Measurements from ENCODE around the gene GPSM1.

The GPSM1 gene

GRCh38 chr9:136291306-136292025 is 35.9 kb upstream of the GPSM1 start:
- no peak for DNase-seq

- no peak for DNase-seq
Measured at GRCh38 chr9:136292026-136292538, 35.3 kb upstream of the GPSM1 start.

GRCh38 chr9:136292591-136293448 is 34.5 kb upstream of the GPSM1 start:
- no peak for DNase-seq

GRCh38 chr9:136293476-136294077 is 33.8 kb upstream of the GPSM1 start:
- no peak for DNase-seq

DNA sequence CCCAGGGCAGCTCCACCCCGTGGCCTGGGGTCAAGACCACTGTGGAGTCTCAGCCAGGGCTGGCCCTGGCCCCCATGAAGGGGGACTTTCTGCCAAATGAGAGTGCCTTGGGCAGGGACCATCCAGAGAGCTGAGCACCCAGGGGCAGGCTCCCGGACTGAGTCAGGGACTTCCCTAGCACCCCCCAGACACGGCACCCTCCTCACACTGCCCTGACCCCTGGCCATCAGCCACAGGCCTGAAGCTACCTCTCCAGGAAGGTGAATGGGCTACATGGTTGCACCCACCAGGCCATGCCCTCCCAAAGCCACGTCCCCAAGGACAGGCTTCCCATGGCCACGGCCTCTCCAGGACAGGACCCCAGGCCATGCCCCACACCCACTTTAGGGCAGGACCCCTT is 32.9 kb upstream of the GPSM1 start:
- no peak for DNase-seq

GRCh38 chr9:136295055-136295454 is 32.3 kb upstream of the GPSM1 start:
- no peak for DNase-seq

- DNase-seq = no peak
Measured at GRCh38 chr9:136295542-136296433, 31.6 kb upstream of the GPSM1 start.

DNA sequence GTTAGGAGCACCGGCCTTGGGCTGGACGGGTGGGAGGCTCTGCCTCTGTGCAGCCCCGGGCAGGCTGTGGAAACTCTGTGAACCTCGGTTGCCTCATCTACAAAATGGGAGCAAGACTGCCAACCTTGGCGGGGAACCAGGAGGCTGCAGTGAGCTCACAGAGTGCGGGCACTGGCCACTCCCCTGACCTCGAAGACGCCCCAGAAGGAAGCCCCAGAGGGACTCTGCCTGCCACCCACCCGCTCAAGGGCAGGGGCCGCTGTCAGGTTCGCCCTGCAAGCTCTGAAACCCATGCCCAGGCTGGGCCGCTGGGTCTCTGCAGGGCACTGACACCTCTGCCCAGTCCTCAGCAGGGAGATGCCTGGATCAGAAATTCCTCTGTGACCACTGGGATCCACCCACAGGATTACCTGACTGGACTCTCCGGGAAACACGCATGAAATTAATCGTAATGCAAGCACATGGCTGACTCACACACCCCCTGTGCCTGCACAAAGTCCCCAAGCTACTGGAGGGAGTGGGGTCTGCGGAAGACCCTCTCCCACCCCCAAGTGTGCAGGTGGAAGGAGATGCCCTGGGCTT is 30.8 kb upstream of the GPSM1 start:
- DNase-seq = no peak

- DNase-seq = no peak
Measured at GRCh38 chr9:136297016-136297691, 30.2 kb upstream of the GPSM1 start.

- DNase-seq = no peak
Measured at GRCh38 chr9:136297766-136298735, 29.3 kb upstream of the GPSM1 start.

- DNase-seq = no peak
Measured at GRCh38 chr9:136299116-136299515, 28.2 kb upstream of the GPSM1 start.

DNA sequence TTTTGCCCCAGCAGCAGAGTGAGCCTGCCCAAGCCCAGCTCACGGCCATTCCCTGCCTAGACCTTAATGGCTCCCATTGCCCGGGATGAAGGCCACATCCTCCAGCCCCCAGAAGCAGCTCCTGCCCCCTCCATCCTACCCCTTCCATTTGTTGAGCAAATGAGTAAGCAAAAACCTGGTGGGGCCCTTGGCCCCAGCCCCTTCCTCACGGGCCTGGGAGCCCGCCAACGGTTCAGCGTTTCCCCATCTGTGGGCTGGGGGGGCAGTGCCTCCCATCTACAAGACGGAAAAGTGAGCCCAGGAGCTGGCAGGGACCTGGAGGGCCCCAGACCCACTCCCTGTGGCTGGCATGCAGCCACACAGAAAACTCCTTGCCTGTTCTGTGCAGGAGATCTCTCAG is 27.8 kb upstream of the GPSM1 start:
- no peak for DNase-seq

DNA sequence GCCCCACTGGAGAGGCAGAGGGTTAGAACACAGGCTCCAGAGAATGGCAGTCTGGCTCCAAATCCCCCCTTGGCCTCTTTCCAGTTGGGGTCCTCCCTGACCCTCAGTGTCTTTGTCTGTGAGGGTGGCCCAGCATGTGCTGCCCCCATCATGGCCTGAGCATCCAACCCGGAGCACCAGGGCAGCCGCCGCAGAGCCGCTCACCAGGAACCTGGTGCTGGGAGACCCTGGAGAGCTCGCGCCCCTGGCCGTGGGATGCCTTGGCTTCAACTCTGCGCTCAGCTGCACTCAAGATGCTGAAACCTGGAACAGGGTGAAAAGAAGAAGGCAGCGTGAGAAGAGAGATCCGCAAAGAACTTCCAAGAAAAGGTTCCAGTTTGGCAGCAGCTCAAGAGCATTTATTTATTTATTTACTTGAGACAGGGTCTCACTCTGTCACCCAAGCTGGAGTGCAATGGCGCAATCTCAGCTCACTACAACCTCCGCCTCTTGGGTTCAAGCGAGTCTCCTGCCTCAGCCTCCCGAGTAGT is 27.3 kb upstream of the GPSM1 start:
- DNase-seq = no peak

GRCh38 chr9:136300866-136301265 is 26.5 kb upstream of the GPSM1 start:
- no peak for DNase-seq

- DNase-seq = no peak
Measured at GRCh38 chr9:136302527-136302926, 24.8 kb upstream of the GPSM1 start.

GRCh38 chr9:136303066-136303824 is 24.1 kb upstream of the GPSM1 start:
- DNase-seq = peak; percentile 63

DNA sequence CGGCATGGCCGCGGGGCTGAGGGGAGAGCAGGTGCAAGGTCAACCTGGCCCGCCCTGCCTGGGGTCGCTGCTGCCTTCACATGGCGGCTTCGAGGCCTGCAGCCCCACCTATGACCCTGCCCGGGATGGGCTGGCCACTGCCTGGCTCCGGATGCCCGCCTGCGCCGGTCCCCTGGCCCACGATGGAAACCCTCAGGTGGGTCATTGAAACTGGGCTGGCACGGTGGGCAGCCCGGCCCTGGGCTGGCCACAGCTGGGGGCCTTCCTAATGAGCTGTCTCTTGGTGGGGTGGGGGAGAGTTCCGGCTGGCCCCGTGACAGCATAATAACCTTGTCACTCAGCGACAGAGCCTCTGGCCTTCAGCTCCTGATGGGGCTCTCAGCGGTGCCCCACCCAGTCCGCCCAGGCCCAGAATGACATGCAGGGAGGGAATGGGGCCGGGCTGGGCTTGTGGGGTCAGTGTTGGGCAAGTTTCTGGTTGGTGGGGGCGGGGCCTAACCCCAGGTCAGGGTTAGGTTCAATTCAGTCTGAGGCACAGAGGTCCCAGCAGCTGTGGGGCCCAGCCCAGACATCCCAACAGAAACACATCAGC is 23.4 kb upstream of the GPSM1 start, which contains the start of gene CCDC187:
CCDC187 (minus strand) TSS at position 270 of the 592 bp plus-strand sequence; CDS start at position 6, 264 bp downstream.
- no peak for DNase-seq

DNA sequence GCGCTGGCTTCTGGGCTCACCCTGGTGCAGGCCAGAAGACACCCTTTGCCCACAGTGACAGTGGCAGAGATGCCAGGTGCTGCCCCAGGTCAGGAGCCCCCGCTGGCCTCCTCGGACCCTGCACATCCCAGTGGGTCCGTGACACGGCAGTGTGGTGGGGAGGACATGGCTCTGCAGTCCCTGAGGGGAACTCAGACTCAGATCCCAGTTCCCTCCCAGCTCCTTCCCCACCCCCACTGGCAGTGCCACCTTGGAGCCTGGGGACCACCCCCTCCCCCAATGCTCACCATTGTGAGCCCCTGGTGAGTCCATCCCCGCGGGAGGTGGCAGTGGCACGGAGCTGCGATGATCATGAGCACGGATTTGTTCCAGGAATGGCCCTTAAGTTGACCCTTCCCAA is 22.9 kb upstream of the GPSM1 start:
- DNase-seq = no peak

- DNase-seq = no peak
Measured at GRCh38 chr9:136304981-136305380, 22.4 kb upstream of the GPSM1 start.

Data from NCI-H2171 (cell line).